Suprapubic skin (tissue), 4 donors: Measurements from ENCODE around the gene SKAP1. TPM values are rescaled to one million over a fixed set of nuclear protein-coding genes. Genes with fewer than 3 reads are reported as not detected.

Experiments
- DNase-seq, 2 donors: peaks; one replicate each; pipeline ENCODE4 v3.0.0-alpha.2; 2019; ENCODE audit warnings: low spot score in 2 of 2
- H3K27ac ChIP-seq: fragments of 200-600 bp; sonication (generic); one replicate; pipeline ENCODE4 v1.5.1; 2019
- H3K27me3 ChIP-seq: fragments of 200-600 bp; sonication (generic); one replicate; pipeline ENCODE4 v1.5.1; 2019
- H3K36me3 ChIP-seq: fragments of 200-600 bp; sonication (generic); one replicate; pipeline ENCODE4 v1.5.1; 2019
- H3K4me1 ChIP-seq: fragments of 200-600 bp; sonication (generic); one replicate; pipeline ENCODE4 v1.5.1; 2019
- H3K4me3 ChIP-seq: fragments of 200-600 bp; sonication (generic); one replicate; pipeline ENCODE4 v1.5.1; 2019; ENCODE audit warnings: mild to moderate bottlenecking
- H3K9me3 ChIP-seq: fragments of 200-600 bp; sonication (generic); one replicate; pipeline ENCODE4 v1.5.1; 2019
- CTCF ChIP-seq, 2 donors: fragments of 200-600 bp in 1 of 2; fragments of 450-650 bp in 1 of 2; sonication (generic) in 1 of 2; IDR thresholded peaks; one replicate each; pipeline ENCODE4 v1.5.1; 2016 to 2019; ENCODE audit warnings: antibody characterized with exemption in 2 of 2, mild to moderate bottlenecking in 1 of 2, moderate library complexity in 1 of 2
- EP300 ChIP-seq: sonication (generic); formaldehyde crosslinking; IDR thresholded peaks from one replicate; pipeline ENCODE4 v1.6.1; 2017; ENCODE audit warnings: antibody characterized with exemption
- POLR2A ChIP-seq, 2 donors: fragments of 450-650 bp; IDR thresholded peaks; one replicate each; pipeline ENCODE4 v1.6.1; 2017; ENCODE audit warnings: antibody characterized with exemption in 2 of 2, mild to moderate bottlenecking in 2 of 2, moderate library complexity in 2 of 2
- POLR2AphosphoS5 ChIP-seq, 3 donors: sonication (generic); formaldehyde crosslinking; IDR thresholded peaks; one replicate each; pipeline ENCODE4 v1.6.1; 2017; ENCODE audit warnings: antibody characterized with exemption in 3 of 3
- WGBS: methylation state at CpG from one replicate; pipeline ENCODE4 v1.1.5; 2018; 5-methylcytosine and 5-hydroxymethylcytosine counted together
- total RNA-seq, 4 donors: library from RNA; depleted of rRNA; stranded (reverse); fragments of >200 nt; gene quantifications; one replicate each; pipeline ENCODE4 v1.1.0, GENCODE V29; 2016

Gene SKAP1
- total RNA-seq, 4 donors from 2014 or later, result 1.0 to 1.5 TPM; not detected in 2

GRCh38 chr17:48100160-48100559 is 329.9 kb downstream of the SKAP1 start:
- H3K4me1 ChIP-seq, result peaks cover 26% of the 10 kb centered on the region
- H3K27me3 ChIP-seq, result no peaks in the 10 kb centered on the region
- peak overlapping the region; percentile 91 for H3K27ac ChIP-seq
- no peaks in the 10 kb centered on the region for H3K9me3 ChIP-seq
- TF ChIP-seq POLR2A (IDR thresholded peaks at IDR 0.05) (no peak), CTCF (IDR thresholded peaks at IDR 0.05) (no peak)
- 27% methylated on average over 10 of the region's 10 CpGs for WGBS
- DNase-seq, result no peak
- peak overlapping the region; percentile 96 for H3K4me3 ChIP-seq
- H3K36me3 ChIP-seq, result no peaks in the 10 kb centered on the region

GRCh38 chr17:48095611-48096010 is 334.4 kb downstream of the SKAP1 start:
- DNase-seq, result no peak
- Histone ChIP-seq H3K27ac (no peak overlapping the region), H3K27me3 (no peaks in the 10 kb centered on the region), H3K4me1 (peaks cover 22% of the 10 kb centered on the region), H3K4me3 (no peak overlapping the region), H3K36me3 (peaks cover 6% of the 10 kb centered on the region), H3K9me3 (no peaks in the 10 kb centered on the region)
- TF ChIP-seq POLR2A (IDR thresholded peaks at IDR 0.05), result no peak
- no peak for TF ChIP-seq CTCF (IDR thresholded peaks at IDR 0.05)
- TF ChIP-seq EP300, result no peak
- no peak for TF ChIP-seq POLR2AphosphoS5 (IDR thresholded peaks at IDR 0.05)
- WGBS, result 50% methylated on average over 4 of the region's 4 CpGs

- 79% methylated on average over 11 of the region's 11 CpGs for WGBS
- Histone ChIP-seq H3K4me3 (no peak overlapping the region), H3K27me3 (no peaks in the 10 kb centered on the region), H3K36me3 (peaks cover 6% of the 10 kb centered on the region), H3K9me3 (no peaks in the 10 kb centered on the region), H3K27ac (no peak overlapping the region), H3K4me1 (peaks cover 15% of the 10 kb centered on the region)
- TF ChIP-seq EP300, result no peak
- no peak for TF ChIP-seq POLR2AphosphoS5 (IDR thresholded peaks at IDR 0.05)
- TF ChIP-seq POLR2A (IDR thresholded peaks at IDR 0.05), result no peak
- no peak for DNase-seq
Measured at GRCh38 chr17:48093341-48094045, 336.5 kb downstream of the SKAP1 start.

GRCh38 chr17:48084932-48085331 is 345.1 kb downstream of the SKAP1 start:
- Histone ChIP-seq H3K9me3 (no peaks in the 10 kb centered on the region), H3K36me3 (no peaks in the 10 kb centered on the region), H3K4me3 (no peak overlapping the region), H3K4me1 (peaks cover 15% of the 10 kb centered on the region), H3K27ac (no peak overlapping the region), H3K27me3 (no peaks in the 10 kb centered on the region)
- WGBS, result 53% methylated on average over 2 of the region's 2 CpGs
- TF ChIP-seq POLR2AphosphoS5 (IDR thresholded peaks at IDR 0.05) (no peak), POLR2A (IDR thresholded peaks at IDR 0.05) (no peak), EP300 (no peak), CTCF (IDR thresholded peaks at IDR 0.05) (no peak)
- DNase-seq, result no peak

Other genes starting within 250 kb of the SKAP1 start
- gene HOXB1, start 100.8 kb upstream of the SKAP1 start, total RNA-seq, result not detected
- gene HOXB2, start 114.9 kb upstream of the SKAP1 start, total RNA-seq, result 10 to 100 TPM in 2 of 4 donors, 1 to 10 TPM in 2; 8.4 to 13.6 (median 9.9) TPM
- gene HOXB4, start 148.1 kb upstream of the SKAP1 start, total RNA-seq, result 1 to 10 TPM in 3 of 4 donors, under 1 TPM in 1; 0.42 to 3.5 (median 1.0) TPM
- gene HOXB3, start 160.0 kb upstream of the SKAP1 start, total RNA-seq, result 10 to 100 TPM in 1 of 4 donors, 1 to 10 TPM in 3; 2.3 to 20.8 (median 3.9) TPM
- under 1 TPM in 2 of 4 donors, not detected in 2; 0.72 to 0.80 TPM for gene HOXB5, start 163.6 kb upstream of the SKAP1 start, total RNA-seq
- gene HOXB6, start 174.8 kb upstream of the SKAP1 start, total RNA-seq, result 1 to 10 TPM in 2 of 4 donors, under 1 TPM in 1, not detected in 1; 0.39 to 4.5 (median 1.3) TPM
- gene HOXB7, start 180.8 kb upstream of the SKAP1 start, total RNA-seq, result 1 to 10 TPM in 3 of 4 donors, under 1 TPM in 1; 0.95 to 3.6 (median 2.4) TPM
- not detected for gene HOXB8, start 185.1 kb upstream of the SKAP1 start, total RNA-seq
- under 1 TPM in 2 of 4 donors, not detected in 2; 0.23 to 0.42 TPM for gene HOXB9, start 196.1 kb upstream of the SKAP1 start, total RNA-seq